ENCODE measurements around the gene PLEKHA8.

Gene PLEKHA8

DNA sequence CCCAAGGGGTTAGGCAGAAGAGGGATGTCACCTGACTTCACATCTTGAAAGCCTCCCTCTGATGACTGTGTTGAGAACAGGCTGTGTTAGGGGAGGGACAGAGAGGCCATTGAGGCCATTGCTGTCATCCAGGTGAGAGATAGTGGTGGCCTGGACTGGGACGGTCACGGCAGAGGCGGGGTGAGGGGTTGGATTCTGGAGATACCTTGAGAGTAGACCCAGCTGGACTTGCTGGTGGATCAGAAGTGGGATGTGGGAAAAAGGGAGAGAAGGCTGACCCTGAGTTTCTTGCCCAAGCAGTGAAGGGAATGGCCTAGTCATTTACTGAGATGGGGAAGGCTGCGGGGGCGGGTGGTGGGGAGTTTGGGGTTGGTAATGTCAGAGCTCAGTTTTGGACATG, 120.2 kb downstream of the PLEKHA8 start:
- no peak for DNase-seq

DNA sequence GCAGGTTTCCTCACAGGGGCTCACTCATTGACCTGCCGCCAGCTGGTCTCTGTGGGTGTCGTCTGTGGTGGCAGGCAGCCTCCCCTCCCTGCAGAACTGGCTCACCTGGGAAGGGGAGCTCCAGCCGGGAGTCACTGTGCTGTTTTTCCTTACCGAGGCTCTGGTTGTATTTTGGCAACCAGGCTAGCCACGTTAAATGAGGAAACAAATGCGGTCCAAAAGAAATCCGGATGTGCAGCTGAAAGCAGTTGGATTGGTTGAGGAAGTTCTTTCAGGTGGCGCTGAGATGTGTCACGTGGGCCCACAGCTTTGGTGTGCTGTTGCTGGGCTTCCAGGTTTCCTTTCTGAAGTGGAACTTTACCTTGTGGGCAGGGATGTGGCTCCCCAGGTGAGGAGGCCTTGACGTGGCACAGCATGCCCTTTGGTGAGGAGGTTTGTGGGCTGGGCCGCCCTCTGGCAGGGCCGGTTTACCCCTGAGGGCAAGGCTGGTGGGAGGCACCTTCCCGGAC, 120.8 kb downstream of the PLEKHA8 start:
- DNase-seq, result no peak

DNA sequence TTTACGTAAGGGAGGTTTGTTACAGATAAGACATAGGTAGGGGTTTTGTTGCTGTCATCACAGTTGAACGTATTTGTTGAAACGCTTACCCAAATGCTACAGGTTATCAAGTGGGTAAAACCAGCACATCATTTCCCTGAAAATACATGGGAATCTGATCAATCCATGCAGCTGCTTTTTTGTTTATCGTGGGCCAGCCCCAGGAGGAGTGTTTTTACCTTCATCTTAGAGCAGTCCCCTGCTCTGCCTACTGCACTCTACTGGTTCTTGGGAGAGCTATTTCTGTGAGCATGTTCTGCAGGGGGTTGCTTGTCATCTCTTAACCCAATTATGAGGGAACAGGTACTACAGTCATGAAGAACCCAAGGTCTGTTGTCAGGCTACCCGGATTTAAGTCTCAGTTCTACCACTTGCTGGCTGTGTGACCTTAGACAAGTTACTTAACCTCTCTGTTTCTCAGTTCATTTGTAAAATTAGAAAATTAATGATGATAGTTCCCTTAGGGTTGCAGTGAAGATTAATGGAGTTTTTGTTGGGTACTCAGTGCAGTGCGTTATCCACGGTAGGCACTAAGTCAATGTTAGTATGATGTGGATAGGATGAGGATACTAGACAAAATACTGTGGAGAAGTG, 121.5 kb downstream of the PLEKHA8 start:
- no peak for DNase-seq

DNA sequence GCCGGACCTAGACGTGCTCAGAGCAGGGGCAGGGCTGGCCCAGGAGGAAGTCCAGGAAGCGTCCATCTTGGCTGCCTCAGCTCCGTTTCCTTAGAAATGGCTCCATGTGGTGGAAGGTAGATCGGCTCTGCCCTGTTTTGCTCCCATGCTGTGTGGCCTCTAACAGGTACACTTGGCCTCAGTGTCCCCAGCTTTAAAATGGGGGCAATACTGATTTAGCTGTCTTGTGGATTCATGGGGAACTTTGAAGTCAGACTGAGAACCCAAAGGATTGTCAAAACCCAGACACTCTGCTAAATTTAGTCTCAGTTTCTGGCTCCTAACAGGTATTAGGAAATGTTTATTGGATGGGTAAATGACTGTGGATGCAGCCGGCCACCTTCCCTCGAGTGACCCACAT, 122.5 kb downstream of the PLEKHA8 start:
- DNase-seq, result no peak

DNA sequence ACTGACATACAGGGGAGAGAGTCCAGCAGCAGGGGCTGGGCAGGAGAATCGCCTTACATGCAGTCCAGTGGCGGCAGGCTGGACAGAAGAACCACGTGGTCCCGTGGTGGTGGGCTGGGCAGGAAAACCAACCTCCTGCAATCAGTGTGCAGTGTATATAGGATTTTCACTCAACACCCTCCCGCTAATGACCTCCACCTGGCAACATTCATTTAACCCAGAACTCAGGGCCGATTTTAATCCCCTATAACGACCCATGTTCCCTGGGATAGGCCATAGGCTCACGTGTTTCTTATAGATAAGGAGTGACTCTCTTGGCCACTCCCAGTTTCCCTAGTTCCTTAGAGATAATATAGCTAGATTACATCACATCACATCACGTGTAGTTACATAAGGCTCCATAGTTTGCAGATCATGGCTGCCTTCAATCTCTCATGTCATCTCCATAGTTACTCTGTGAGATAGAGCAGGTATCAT, 125.9 kb downstream of the PLEKHA8 start:
- DNase-seq, result no peak

DNA sequence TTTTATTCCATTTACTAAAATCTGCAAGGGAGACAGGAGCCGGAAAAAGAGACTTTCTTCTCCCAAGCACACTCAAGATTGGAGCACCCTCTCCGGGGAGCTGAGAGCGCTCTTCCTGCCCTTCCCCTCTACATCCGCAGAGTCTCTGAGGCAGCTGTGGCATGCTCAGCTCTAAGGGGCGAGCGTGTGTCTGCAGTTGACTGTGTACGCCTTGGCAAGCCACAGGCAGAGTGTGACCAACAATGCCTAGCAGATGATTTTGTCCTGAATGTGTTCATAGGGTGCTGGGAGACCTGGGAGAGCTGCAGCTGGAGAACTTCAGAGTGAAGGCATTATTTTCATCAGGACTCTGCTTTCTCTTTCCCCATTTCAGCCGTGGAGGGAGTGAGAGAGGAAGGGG, 127.3 kb downstream of the PLEKHA8 start:
- DNase-seq, result no peak

DNA sequence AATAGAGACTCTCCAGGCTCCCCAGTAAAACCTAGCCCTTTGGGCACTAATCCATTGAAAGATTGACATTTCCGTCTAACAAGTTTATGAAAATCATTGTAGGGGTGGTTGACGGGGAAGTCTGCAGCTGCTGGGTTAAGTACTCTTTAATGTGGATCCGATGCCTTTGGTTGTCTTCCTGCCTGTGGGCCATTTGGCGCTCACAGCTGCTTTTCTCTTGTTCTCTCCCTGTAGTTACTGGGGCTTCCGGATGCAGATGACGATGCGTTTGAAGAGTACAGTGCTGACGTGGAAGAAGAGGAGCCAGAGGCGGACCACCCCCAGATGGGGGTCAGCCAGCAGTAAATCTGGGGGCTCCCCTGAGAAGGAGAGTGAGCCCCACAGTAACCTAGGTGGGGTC, 129.0 kb downstream of the PLEKHA8 start:
- DNase-seq, result no peak

DNA sequence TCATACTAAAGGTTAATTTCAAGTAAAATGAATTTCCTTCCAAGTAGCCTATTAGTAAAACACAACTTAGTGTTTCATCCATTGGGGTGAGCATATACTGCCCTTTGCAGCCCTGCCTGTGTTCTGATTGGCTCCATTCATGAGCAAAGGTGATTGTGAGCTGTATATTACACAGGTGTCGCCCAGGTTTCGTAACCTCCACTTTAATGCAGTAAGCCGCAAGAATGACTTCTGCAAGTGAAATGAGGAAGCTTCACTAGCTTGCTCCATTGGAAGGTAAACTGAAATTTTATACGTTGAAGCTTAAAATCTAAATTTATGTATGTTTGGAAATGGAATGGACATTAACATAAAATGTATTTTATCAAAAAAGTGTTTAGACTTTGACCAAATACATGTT, 131.0 kb downstream of the PLEKHA8 start:
- no peak for DNase-seq

DNA sequence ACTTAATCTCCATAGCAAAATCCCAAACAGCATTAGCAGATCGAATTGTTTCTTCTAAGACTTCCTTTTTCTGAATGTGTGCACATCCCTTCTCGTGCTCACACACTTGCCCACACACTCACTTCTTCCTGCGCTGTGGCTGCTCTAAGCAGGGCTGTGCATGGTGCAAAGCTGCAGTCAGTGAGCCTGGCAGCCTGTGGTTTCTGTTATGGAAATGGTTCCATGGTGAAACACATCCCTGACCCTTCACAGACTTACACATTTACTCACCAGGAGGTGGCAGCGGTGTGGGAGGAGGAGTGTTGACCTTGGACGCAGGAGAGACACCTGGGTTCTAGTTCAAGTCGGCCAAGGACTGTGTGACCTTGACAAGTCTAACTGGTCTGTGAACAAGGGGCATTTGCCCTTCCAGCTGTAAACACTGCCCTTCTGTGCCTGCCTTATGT, 131.5 kb downstream of the PLEKHA8 start:
- peak; percentile 37 for DNase-seq

DNA sequence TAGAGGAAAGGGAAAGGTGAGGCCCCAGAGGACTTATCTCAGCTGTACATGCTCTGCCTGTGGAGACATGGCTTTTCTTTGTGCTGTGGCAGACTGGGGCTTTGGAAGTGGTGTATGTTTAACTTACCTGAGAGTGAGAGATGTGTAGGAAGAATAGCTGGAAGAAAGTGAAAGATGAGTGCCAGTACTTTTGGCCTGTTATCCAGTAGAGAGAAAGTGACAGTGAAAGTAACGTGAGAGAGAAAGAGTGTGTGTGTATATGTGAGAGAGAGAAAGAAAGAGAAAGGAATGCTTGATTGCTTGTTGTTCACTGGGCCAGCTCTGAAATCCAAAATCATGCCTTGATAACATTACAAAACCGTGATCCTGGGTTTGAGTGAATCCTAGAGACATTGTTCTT, 132.1 kb downstream of the PLEKHA8 start:
- DNase-seq, result no peak

DNA sequence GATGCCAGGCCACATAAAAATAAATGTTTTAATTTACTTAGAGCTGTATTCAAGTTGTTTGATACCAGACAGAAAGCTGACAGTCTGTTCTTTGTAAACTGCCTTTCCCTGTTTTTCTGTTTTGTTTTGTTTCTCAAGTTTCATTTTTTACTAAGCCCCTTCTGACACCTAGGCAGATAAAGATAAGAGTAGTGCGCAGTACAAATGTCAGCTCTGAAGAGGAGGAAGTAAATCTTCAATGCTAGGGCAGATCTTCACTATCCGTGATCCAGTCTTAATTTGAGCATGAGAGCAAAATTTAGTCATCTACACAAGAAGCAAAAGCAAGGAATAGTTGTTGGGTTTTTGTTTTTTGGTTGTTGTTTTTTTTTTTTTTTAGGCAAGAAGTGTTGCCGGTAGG, 133.9 kb downstream of the PLEKHA8 start:
- DNase-seq, result no peak

DNA sequence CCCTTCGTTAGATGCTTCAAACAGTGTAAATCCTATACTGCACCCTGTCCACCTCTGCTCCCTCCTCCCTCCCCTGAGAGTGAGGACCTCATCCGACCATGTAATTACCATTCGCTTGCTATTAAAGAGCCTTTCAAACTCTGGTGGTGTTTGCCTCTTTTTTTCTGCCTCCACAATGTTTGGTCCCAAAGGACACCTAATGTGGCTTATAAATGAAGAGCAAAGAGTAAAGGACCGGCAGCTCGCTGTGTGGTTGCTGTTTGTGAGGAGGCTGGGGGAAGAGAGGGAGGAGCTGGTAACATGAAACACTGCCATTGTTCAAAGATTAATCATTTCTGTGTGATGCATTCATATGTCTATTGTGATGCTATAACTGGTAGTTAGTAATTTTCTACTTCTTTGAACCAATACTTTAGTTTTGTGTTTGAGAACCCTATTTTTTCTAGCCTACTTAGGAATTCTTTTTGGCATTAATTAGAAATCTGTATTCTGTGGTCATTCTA, 134.5 kb downstream of the PLEKHA8 start:
- no peak for DNase-seq

DNA sequence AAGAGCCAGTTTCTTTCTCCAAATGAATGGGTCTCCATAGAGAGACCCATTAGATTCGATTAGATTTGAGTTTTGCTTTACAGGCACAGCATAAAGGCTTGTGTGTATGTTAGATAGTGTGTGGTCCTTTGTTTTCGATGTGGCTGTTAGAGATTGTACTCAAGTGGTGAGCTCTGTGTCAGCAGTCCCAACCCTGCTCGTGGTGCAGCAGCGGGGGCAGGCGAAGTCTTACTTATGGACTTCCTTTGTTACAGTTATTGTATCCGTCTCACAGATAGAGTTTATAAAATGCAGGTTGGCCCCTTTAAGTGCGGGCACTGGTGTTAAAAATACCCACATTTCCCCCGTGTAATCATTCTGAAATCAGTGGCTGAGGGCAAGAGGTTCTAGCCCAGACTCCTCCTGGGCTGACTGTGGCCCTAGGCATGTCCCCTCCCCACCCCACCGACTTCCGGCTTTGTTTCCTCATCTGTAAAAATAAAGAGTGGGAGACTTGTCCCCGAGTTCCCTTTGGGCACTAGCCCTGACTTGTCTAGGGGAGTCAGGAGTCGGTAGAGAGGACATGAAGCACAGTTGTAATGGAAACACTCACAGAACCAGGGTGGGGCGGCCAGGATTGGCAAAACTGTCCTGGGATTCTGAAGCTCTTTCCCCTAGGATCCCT, 135.2 kb downstream of the PLEKHA8 start:
- DNase-seq, result no peak

DNA sequence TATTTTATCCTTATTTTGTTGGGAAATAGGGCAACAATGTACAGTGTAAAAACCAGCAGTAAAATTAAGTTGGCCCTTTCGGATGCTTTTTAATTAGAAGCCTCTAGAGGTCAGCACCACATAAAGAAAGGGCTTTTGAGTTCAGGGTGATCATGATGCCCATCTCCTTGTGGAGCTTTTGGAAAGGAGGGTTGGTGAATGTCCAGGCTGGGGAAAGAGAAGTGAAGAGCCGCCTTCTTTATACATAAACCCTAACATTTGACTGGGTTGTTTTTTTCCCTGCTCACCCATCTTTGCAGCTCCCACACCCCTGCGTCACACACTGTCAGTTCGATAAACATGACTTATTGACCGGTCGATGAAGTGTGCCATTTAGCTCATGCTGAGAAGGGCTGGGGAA, 136.4 kb downstream of the PLEKHA8 start:
- peak; percentile 52 for DNase-seq

DNA sequence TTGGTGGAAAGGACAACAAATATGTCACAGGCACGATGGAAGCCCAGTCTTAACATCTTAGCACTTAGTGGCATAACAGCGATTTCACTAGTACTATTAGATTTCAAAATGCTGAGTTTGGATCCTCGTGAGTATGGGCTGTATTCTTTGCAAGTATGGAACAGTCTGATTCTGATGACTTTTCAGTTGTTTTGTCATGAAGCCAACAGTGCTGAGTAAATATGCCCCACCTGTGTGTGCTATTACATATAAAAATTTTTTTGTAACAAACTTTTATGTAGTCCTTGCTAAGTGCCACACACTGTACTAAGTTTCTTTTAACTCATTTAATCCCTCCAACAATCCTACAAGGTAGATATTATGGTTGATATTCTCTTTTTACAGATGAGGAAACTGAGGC, 137.4 kb downstream of the PLEKHA8 start:
- DNase-seq, result no peak

DNA sequence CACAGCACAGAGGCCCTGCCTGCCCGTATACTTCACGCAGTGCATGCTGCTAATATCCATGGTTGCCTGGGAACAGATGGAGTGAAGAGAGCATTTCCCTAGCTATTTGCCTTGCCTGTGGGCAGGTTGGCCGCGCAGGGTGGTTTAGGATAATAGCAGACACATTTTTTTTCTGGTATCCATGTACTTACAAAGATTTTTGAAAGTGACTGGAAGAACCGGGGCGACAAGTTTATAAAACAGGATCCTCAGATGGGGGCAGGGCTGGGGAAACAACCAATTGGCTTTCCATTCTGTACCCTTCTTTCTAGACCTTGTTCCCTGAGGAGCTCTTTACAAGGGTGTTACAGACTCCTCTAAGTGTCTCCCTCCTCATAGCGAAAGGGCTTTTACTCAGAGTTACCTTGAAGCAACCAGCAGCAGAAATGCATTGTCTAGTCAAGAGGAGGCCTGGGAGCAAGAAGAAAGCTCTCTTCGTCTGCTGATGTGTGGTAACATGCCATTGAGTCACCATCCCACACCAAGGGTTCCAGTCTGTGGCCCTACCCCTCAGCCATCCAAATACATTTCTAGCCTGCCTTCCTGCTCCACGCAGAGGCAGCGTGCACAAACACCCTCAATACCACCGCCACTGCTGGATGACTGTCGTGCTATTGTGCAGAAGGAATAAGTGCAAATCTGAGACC, 138.1 kb downstream of the PLEKHA8 start:
- DNase-seq, result no peak

DNA sequence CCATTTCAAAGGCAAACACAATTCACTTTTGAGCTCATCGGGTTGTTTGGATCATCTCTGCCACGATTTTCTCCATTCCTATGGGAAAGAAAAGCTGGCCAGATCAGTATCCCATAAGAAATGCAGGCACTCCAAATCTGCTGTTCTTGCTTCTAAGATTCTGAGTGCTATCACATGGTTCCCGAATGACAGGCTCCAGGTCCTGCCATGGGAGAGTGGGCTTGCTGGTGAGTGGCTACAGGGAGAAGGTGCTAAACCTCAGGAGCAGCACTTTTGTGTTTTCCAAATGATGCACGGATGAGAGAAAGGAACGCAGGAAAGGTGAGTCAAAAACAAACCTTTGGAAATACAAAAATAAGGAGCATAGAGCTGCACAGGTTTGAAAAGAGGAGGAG, 138.6 kb downstream of the PLEKHA8 start:
- DNase-seq, result no peak

DNA sequence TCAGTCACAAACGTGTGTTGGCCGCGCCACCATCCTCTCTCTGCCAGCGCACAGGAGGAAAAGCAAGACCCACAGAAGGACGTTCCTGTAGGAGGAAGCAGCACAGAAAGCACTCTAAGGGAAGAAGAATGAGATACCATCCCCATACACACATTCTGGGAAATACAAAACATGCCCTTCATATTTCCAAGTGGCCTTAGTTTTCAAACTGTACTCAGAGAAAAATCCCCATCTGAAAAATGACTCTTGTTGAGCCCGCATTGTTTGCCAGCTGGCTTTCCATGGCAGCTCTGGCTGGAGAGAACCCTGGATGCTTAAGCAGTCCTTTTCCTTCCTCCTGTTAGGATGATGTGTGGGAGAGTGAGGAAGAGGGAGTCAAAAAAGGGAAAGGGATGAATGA, 139.7 kb downstream of the PLEKHA8 start:
- no peak for DNase-seq

DNA sequence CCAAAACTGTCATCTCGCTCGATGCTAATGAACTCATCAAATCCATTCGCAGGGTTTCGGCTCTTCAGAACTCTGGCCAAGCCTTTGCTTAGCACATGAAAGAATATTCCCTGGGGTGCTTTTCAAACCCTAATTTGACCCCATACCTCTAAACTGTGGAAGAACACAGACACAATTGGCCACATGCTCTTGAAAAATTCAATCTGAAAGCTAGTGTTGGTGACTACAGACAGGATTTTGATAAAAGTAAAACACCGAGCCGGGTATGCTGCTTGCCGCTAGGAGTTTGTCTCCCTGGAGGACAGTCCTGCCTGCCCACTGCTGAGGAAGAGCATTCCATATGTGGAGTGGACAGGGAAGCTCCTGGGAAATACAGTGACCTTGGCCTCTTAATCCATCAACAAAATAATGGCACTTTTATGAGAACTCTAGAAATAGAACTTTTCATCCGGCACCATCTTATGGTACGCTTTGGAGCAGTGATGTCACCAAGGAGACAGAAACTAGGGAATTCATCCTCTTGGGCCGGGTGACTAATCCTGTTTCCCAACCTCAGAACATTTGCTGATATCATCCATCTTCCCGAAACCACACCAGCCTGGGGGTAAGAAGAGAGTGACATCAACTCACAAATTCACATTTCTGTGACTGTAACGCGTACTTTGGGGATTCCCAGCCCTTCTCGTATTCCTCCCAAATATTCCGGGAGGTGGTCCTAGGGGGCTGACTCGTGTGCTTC, 140.8 kb downstream of the PLEKHA8 start:
- DNase-seq, result no peak

DNA sequence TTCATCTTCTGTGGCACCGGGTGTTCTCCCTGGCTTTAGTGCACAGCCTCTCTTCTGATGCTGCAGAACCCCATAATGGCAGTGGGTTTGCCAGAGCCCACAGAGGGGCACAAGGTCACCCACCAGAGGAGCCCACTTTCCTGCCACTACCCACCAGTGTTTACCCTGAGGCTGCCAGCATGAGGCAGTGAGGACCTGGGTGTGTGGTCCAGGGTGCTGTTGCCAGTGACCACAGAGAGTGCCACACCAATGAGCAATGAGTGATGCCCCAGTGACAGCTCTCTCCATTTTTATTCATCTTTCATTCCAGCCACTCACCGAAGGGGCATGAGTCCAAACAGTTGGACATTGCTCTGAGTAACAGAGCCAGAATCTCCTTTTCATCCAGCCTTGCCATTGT, 141.4 kb downstream of the PLEKHA8 start:
- DNase-seq, result no peak

DNA sequence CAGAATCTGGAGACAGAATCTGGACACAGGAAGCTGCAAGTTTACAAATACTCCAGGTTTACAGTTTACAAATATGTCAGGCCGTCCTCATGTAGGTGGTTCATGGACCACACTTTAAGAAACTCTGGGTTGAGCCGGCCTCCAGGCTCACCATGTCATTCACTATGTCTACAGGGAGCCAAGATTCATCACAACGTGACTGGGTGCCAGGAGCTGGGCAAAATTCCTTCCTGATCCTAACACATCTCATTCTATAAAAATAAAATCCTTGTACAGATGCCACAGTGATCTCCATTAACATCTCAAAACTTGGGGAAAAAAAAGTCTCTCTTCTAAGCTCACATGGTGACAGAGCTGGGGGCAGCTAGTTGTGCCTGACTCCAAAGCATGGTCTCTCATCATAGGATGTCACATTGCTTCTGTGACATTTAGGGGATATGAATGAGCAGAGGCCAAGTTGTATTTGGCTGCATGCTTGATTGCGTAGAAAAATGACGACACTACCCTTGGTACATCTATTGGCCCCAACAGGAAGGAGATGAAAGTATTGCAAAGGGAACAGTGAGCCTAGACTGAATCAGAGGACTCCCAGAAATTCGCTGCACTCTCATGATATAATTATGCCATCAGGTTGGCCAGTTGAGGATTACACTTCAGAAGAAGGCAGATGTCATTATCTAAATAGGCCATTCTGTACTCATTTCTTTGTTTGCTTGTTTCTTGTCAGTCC, 142.4 kb downstream of the PLEKHA8 start:
- no peak for DNase-seq

DNA sequence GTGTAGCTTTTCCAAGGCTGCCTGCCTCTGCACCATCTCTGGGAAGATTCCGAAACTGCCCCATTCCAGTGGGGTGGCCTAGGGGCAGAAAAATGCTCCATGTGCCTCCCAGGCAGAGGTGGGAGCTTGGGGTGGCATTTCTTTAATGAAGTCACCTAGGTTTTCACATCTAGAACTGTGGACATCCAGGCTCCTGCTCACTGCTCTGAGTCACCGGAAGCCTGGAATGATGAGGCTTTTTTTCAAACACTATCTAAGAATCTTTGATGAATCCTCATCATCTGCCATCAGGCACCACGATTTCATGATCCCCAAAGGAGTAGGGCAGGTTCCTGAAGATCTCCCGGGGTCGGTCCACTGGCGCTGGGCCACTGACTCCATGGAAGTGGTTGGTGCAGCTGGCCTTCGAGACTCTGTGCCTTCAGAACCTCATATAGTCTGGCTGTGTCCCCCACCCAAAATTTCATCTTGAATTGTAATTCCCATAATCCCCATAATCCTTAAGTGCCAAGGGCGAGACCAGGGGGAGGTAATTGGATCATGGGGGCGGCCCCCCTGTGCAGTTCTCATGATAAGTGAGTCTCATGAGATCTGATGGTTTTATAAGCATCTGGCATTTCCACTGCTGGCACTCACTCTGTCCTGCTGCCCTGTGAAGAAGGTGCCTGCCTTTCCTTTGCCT, 143.7 kb downstream of the PLEKHA8 start:
- DNase-seq, result no peak
